ENCODE measurements around the gene ADGRL3.
"Not testable (repeated sequence)": the region's sequence is repeated elsewhere in the genome, so short reads cannot be mapped to it uniquely, and the experiment has no call there.

ADGRL3 gene

DNA sequence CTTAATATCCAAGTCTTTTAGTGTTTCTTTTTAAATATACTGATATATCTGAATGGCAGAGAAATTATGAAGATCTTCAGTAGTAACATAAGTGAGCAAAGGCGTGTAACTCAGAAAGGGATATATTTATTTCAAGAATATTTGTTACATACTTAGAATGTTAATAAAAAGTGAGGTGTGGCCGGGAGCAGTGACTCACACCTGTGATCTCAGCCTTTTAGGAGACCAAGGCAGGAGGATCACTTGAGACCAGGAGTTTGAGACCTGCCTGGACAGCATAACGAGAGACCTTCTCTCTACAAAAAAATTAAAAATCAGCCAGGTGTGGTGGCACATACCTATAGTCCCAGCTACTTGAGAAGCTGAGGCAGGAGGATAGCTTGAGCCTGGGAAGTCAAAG is 651.0 kb downstream of the ADGRL3 start:
- no peak for DNase-seq

- DNase-seq, result not testable (repeated sequence)
These were observed 652.0 kb downstream of the ADGRL3 start for GRCh38 chr4:61852105-61852504.

DNA sequence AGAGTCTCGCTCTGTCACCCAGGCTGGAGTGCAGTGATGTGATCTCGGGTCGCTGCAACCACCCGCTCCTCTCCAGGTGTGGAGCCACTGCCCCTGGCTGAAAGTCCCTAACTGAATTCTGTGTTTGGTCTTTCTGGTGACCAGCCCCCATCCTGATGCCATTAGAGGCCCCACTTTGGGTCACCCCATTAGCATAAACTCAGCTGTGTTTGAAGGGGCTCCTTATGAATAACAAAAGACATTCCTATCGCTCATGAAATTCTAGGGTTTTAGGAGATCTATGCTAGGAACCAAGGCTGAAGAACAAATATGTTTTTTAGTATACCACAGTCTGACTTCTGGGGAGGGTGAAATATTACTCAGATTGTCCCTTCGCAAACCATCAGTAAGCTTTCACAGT is 652.9 kb downstream of the ADGRL3 start:
- no peak for DNase-seq

GRCh38 chr4:61860376-61860775 is 660.2 kb downstream of the ADGRL3 start:
- no peak for DNase-seq

GRCh38 chr4:61864286-61864685 is 664.2 kb downstream of the ADGRL3 start:
- no peak for DNase-seq

DNA sequence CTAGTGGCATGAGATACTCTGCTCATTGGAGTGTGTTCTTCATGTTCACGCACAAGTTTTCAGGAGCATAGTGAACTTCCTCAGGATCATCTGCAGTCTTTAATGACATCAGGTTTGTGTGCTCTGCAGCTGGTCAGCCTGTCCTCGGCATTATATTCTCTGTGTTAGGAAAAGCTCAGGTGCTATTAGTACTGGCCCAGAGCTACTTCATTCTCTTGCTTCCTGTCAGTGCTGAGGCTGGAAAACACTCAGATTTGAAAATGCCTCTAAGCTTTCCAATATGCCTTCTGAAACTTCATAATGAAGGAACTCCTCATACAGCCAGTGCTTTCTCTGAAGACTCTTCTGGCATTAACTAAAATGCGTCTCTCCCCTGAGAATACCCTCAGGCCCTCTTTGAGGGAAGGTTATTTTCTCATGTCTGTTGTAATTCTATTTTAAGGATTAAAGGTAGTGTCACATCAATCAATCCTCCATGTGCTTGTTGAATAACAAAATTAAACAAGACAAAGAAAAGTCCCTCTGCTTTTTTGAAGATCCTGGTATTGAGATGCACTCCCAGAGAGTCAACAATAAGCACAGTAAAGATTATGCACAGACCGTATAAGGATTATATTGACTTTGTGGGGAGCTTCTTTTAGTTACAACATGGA is 666.4 kb downstream of the ADGRL3 start:
- no peak for DNase-seq

DNA sequence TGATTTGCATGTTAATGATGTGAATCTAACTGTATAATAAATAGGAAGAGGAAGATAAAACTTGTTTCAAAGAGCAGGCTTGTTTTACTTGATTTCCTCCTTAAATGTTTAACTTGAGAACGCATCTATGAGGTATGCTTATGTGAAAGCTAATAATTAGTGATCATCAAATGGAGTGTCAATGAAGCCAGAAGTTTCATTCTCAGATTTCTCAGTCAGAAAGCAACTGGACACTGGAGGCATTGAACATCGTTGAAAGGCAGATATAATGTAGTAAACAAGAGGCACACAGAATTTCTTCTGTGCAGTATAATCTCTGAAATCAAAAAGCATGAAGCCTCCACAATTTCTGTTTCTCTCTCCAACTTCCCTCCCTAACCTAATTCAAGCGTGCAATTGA is 672.9 kb downstream of the ADGRL3 start:
- DNase-seq, result no peak

- DNase-seq, result no peak
These were observed 677.1 kb downstream of the ADGRL3 start for GRCh38 chr4:61877266-61877665.

DNA sequence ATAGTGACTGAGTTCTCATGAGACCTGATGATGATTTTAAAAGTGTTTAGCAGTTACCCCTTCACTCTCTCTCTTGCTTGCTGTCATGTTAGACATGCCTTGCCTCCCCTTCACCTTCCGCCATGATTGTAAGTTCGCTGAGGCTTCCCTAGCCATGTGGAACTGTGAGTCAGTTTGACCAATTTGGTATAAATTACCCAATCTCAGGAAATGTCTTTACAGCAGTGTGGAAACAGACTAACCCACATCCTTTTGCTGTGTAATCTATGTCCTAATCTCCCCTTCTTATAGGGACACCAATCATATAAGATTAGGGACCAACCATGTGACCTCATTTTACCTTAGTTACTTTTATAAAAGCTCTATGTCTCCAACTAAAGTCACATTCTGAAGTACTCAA is 677.8 kb downstream of the ADGRL3 start:
- no peak for DNase-seq

- no peak for DNase-seq
These were observed 682.3 kb downstream of the ADGRL3 start for GRCh38 chr4:61882381-61882780.

- no peak for DNase-seq
These were observed 686.0 kb downstream of the ADGRL3 start for GRCh38 chr4:61886131-61886530.

DNA sequence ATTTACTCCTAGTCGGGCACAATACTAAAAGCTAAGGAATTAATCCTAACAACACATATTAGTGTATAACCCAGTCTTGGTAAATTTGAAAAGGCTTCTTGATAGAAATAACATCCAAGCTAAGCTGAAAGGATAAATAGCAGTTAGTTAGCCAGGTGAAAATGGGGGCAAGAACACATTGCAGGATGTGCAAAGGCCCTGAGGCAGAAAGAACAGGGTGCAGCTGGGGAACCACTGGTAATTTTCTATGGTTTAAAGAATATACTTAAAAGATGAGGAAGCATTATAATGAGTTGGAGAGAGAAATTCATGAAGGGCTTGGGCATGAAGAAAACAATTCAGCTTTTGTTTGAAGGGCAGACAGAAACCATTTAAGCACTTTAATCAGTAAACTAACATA is 689.0 kb downstream of the ADGRL3 start:
- no peak for DNase-seq

- DNase-seq, result no peak
These were observed 690.2 kb downstream of the ADGRL3 start for GRCh38 chr4:61890321-61890720.

- no peak for DNase-seq
These were observed 691.8 kb downstream of the ADGRL3 start for GRCh38 chr4:61891953-61892352.

- DNase-seq, result no peak
These were observed 696.5 kb downstream of the ADGRL3 start for GRCh38 chr4:61896634-61897033.

GRCh38 chr4:61909031-61909430 is 708.9 kb downstream of the ADGRL3 start:
- DNase-seq, result no peak

DNA sequence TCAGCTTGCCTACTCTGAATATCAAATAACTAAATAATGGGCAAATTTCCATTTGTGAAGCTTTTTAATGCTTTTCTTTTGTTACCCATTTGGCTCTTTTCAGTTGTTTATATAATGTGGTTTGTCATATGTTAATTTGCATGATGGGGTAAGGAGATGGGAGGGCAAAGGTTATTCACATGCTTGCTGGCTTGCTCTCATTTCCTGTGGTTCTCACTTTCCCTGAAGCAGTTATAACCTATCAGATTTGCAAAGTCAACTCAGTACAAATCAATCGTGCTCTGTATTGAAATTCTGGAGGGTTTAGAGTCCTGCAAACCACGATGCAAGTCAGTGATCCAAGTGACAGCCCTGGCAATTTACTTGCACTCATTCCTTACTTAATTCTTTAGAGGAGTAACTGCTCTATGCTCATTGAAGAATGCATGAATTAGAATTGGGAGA is 711.2 kb downstream of the ADGRL3 start:
- no peak for DNase-seq

GRCh38 chr4:61913619-61914018 is 713.5 kb downstream of the ADGRL3 start:
- no peak for DNase-seq

DNA sequence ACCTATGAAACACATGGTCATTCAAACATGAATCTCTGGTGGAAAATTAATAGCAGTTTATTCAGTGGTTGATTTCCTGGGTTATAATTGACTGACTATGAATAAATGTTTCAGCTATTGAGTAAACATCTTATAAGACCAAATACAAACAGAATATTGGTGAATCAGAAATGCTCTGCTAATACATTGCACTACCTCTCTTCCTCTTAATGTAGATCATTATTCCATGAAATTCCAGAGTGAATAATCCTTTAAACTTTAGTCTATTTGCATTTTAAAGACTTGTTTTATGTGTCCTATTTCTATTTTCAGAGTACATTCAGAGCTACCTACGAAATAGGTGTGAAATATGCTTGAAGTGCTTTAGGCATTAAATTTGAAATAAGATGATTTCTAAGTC is 715.4 kb downstream of the ADGRL3 start:
- DNase-seq, result no peak

GRCh38 chr4:61918507-61918906 is 718.4 kb downstream of the ADGRL3 start:
- DNase-seq, result no peak

GRCh38 chr4:61918987-61919386 is 718.9 kb downstream of the ADGRL3 start:
- no peak for DNase-seq

- DNase-seq, result no peak
These were observed 719.4 kb downstream of the ADGRL3 start for GRCh38 chr4:61919561-61919960.

- no peak for DNase-seq
These were observed 721.8 kb downstream of the ADGRL3 start for GRCh38 chr4:61921920-61922319.

DNA sequence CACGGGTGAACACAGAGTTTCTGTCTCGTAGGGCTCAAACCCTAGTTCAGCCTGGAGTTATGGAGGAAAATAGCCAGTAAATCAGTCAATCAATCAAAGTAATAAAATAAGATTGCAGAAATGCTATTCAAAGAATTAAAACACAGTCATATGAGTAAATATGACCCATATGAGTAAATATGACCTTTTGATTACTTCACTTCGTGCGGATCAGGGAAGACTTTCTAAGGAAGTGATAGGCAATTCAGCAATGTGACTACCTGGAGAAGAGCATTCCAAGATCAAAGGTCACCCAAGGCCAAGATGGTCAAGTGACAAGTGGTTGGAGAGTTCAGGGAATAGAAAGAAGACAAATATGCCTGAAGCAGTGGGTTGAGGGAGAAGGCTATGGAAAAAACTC is 722.6 kb downstream of the ADGRL3 start:
- DNase-seq, result no peak

- no peak for DNase-seq
These were observed 723.1 kb downstream of the ADGRL3 start for GRCh38 chr4:61923179-61923578.

DNA sequence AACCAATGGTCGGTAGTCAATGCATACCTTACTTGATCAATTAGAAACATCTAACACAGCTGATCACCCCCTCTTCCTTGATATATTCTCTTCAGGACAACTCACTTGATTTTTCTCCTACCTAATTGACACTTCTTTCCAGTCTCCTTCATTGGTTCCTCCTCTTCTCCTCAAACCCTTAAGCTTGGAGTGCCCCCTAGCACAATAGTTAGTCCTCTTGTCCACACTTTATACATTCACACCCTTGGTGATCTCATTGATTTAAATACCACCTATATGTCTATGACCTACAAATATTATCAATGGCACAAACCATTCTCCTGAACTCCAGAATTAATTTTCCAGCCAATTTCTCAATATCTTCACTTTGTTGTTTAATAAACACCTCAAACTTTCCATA is 724.0 kb downstream of the ADGRL3 start:
- DNase-seq, result no peak

Data from amniotic stem cell (primary cell).